DMS 273 (cell line): Measurements from ENCODE around the gene ADH7.
A peak's percentile ranks its signal among the peaks of the same experiment; 100 is the strongest.
"Not testable (repeated sequence)": the region's sequence is repeated elsewhere in the genome, so short reads cannot be mapped to it uniquely, and the experiment has no call there.

Experiments used
- DNase-seq: peaks from one replicate; lab custom pipeline; 2025; ENCODE audit not compliant: unreplicated experiment; lab: John Stamatoyannopoulos, UW

Gene ADH7

DNA sequence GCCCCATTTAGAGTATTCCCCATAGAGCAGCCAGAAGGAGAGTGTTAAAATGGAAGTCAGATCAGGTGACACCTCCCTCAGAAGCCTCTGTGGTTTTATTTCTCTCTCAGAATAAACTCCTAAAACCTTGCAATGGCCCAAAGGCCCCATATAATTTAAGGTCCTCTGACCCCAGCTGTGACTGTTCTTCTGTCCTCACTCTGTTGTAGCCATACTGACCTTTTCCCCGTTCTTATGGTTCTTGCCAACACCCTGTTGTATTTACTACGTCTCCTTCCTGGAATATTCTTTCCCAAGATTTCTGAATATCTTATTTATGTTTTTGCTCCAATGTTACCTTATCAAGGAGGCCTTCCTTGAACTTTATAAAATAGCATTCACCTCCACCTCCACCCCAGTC lies 18.0 kb downstream of the ADH7 start:
- DNase-seq, result no peak

DNA sequence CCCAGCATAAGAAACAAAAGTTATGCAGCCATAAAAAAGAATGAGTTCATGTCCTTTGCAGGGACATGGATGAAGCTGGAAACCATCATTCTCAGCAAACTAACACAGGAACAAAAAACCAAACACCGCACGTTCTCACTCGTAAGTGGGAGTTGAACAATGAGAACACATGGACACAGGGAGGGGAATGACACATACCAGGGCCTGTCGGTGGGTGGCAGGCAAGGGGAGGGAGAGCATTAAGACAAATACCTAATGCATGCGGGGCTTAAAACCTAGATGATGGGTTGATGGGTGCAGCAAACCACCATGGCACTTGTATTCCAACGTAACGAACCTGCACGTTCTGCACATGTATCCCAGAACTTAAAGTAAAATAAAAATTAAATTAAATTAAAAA lies 19.4 kb downstream of the ADH7 start:
- not testable (repeated sequence) for DNase-seq

DNA sequence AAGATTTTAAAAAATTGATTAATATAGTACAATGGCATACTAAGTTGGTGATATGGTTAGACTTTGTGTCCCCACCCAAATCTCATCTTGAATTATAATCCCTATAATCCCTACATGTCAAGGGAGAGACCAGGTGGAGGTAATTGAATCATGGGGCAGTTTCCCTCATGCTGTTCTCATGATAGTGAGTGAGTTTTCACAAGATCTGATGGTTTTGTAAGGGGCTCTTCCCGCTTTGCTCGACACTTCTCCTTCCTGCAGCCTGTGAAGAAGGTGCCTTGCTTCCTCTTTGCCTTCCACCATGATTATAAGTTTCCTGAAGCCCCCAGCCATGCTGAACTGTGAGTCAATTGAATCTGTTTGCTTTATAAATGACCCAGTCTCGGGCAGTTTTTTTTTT lies 20.2 kb downstream of the ADH7 start:
- not testable (repeated sequence) for DNase-seq

DNA sequence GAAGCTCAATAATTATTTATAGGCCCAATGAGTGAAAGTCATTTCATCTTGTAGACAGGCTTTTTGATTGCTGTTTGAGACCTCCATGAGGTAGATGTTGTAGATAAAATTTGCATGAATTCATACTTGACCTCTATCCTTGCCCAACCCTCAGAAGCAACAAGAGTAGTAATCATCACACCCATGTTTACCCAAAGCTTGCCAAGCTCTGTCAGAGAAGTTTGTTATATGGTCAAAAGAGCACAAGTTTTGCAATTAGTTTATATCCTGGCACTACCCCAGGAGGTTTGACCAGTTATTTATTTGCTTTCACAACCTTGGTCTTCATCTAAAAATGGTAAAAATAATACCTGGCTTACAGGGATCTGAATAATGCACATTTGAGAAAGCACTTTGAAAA lies 20.7 kb downstream of the ADH7 start:
- DNase-seq, result no peak

DNA sequence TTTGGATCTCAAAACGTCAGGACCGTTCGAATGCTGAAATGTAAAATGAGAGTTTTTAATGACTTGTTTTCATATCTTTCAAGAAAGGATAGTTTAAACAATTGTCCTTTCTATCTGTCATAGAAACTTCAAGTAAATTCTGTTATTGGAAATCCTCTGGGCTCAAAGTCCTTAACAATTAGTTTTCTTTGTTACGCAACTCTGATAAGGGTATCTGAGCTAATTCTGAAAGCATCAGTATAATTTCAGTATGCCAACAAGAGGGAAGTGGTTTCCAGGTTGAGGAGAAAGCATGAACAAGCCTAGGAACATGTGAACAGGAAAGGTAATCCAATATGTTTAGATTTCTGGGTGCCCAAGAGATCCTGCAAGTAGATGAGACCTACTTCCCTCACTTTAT lies 22.0 kb downstream of the ADH7 start:
- DNase-seq, result no peak

DNA sequence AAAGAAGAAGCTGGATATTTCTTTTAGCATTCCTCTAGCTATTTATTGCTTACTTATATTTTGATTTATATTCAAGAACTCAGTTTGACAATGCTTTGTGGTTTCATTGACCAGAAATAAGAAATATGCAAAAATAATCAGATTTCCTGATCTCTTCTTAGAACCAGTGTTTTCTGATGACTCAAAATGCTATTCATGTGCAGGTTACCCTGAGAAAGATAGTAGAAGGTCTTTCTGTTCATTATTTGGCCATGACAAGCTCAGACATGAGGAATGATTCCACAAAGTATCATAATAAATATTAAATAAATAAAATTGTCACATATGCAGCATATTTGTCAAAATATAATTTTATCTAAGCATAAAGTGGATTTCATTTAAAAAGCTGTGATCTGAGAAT lies 24.1 kb downstream of the ADH7 start:
- DNase-seq, result no peak

DNA sequence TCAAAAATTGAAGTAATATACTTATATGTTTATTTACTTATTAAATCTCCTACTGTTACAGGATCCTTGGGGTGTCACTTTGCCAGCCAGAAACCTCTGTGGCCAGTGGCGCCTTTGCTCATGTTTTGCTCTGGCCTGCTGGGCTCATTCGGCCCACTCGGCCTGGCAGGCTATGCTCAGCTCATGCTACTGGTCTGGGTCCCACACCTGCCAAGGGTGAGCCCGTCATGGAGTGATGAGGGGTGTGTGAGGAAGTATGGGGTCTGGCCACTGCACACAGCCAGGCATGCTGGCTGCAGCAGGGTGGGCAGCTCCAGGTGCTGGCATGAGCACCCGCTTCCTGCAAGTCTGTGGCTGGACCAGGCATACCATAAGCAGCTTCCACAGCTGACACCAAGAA lies 25.1 kb downstream of the ADH7 start:
- no peak for DNase-seq

DNA sequence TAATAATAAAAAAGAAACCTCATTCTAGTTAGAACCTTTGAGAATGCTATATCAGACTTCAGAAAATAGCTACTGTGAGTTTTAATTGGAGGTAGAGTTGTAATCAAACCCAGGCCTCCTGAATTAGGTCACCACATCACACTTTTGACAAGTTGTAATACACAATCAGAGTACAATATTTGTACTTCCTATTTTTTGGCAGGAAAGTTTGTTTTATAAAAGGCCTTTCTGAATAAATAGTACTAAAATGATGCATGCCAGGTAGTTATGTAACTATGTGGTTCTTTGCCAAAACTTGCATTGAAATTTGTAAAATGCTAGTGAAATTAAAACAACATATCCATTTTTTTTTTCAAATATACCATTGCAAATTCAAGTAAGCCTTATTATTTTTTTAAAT lies 26.8 kb downstream of the ADH7 start:
- DNase-seq, result no peak

DNA sequence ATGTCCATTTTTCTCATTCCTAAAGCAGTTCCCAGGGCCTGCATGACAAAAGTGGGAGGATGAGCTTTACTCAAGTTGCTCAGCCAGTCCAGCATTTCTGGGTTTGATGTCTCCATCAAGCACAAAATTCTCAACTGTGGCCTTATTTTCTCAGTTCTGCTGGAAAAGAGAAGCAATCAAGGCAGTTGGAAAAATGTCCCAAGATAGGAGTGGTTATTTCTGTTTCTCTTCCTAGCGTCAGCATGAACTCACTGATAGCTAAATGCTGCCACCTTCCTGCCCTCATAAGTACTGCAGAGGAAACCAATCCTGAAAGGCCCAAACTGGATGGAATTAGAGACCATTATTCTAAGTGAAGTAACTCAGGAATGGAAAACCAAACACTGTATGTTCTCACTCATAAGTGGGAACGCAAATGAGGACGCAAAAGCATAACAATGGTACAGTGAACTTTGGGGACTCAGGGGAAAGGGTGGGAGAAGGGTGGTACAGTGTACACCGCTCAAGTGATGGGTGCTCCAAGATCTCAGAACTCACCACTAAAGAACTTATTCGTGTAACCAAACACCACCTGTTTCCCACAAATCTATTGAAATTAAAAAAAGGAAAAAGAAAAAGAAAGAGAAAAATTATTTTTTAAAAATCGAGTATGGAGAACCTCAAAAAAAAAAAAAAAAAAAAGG lies 29.6 kb downstream of the ADH7 start:
- DNase-seq, result peak; percentile 76

DNA sequence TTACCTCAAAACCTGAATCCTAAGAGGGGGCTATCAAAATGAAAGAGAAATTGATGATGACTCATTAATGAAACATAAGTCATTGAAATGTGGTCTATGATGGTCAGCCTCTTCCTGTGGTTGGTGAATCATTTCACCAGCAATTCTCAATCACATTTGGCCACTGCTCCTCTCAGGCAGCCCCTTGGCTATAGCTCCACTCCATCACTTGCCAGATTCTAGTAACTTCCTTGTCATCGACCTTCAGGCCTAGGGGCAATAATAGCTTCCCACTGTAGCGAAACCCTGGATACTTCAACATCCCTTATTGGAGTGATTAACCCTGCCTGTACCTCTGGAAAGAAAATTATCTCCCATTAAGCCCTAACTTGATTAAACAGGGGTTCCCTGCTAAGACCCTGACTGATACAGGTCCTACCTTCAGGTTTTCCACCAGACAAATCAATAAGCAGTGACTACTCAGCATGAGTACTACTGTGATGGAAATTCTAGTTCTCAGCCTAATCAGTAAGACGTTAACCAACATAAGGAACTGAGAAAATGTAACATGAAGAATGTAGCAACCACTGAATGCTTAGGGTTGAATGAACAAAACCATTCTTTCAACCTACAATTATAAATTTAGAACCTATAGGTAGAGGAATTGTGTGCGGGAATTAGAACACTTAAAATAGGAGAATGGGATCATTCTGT lies 30.4 kb downstream of the ADH7 start:
- no peak for DNase-seq

DNA sequence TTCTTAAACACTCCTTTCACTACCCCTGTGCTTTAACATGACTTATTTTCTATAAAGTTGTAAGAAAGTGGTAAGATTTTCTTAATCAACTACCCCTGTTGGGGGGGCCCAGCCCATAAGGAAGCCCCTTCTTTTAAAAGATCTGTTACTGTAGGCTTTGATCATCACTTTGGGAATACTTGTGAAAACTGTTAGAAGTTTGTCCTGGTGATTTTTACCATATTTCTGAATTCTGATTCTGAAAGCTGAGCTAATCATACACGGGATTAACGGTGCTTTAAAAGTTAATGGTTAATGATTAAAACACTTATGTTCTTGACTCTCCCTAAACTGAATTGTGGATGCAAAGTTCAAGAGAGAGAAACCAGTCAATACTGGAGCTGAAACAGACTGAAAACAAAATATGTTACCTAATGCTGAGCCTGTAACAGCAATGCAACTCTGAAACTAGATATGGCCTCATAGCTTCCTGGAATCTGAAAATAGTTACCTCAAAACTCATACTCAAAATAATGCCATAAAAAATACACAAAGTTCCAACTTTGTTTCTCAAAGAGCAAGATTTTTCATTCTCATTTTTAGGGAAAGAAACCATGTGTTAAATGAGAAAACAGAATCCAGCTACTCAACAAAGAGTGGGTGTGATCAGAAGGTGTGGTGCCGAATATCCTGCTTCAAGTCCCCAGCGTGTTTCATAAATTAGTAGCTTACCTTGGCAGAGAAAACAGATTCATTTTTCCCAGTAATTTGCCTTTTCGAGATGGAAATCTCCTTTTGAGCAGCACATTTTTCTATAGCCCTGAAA lies 31.6 kb downstream of the ADH7 start:
- no peak for DNase-seq

DNA sequence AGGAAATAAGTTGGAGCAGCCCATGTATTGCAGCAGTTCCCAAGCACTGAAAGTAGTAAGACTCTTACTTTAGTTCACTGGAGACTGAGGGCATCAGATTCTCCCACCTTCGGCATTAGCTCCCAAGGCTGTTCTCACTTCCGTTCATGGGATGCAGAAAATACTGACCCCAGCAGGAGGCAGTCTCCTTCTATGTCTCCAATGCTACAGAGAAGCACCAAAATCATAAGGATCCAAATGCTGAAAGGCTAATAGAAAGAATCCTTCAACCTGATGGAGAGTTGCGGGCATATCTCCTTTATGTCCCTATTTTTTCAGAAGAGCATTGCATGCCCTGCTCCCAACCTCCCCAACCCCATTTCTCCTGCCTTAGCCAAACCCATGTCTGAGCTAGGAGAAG lies 32.4 kb downstream of the ADH7 start:
- peak; percentile 4 for DNase-seq

DNA sequence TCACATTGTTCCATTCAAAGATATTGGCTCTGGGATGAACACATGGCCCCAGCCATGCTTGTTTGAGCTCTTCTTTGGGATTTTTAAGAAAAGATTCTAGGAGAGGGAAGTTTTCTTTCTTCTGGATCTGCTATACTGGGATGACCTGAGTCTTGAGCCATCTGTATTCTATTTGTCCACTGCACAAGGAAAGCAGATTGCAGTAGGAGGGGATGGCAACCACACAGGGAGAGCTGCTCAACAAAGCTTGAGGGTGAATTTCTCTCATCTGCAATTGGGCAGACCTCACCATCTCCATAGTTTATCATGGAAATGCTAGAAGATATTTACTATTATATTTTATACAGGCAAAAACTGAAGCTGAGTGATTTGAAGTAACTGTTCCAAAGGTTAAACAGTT lies 34.3 kb downstream of the ADH7 start:
- no peak for DNase-seq

DNA sequence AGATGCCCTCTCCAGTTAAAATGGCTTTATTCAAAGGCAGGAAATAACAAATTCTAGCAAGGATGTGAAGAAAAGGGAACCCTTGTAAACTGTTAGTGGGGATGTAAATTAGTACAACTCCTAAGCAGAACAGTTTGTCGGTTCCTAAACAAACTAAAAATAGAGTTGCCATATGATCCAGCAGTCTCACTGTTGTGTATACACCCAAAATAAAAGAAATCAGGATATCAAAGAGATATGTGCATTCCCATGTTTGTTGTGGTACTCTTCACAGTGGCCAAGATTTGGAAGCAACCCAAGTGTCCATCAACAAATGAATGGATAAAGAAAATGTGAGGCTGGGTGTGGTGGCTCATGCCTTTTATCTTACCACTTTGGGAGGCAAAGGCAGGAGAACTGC lies 36.1 kb downstream of the ADH7 start:
- DNase-seq, result no peak

DNA sequence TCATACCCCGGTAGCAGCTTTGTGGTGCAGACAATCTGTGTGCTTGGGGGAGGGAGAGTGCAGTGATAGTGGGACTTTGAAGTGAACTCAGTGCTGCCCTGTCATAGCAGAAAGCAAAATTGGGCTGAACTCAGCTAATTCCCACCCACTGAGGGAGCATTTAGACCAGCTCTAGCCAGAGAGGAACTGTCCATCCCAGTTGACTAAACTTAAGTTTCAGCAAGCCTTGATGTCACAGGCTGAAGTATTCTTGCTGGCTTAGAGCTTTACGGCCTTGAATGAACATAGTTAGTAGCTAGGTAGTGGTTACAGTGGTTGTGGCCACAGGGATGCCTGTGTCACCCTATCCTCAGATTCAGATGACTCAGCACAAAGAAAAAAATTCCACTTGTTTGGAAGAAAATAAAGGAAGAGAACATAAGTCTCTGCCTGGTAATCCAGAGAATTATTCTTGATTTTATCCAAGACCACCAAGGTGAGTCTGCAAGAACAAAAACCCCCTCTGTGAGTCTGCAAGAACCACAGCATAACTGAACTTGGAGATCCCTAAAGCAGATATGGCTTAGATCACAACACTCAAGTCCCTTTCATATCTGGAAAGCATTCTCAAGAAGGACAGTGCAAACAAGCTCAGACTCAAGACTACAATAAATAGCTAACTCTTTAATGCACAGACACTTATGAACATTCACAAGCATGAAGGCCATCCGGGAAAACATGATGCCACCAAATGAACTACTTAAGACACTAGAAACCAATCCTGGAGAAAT lies 39.4 kb downstream of the ADH7 start:
- no peak for DNase-seq

DNA sequence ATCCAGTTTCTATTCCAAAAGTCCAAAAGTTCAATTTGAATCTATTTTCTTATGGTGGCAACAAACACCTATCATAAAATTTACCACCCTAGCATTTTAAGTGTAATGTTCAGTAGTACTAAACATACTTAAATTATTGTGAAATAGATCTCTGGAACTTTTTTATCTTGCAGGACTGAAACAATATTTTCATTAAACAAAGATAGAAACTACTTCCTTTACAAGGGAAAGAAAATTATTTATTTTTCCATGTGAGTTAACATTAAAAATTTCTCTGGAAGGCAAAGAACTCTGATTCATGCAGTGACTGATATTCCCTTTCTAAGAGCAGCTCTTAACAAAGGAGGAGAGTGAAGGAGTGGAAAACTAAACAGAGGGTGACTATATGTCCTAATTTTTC lies 40.2 kb downstream of the ADH7 start:
- no peak for DNase-seq

DNA sequence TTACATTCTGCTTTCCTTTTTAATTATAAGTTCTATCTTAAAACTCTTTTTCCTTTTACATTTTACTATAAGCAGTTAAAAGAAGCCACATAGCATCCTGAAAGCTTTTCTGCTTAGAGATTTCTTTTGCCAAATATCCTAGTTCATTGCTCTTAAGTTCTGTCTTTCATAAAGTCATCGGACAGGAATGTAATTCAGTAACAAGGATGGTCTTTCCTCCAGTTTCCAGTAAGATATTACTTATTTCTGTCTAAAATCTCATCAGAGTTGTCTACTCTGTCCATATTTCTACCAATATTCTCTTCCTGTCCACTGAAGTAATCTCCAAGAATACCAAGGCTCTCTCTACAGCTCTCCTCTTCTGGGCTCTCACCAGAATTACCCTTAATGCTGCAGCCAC lies 45.1 kb downstream of the ADH7 start:
- no peak for DNase-seq

DNA sequence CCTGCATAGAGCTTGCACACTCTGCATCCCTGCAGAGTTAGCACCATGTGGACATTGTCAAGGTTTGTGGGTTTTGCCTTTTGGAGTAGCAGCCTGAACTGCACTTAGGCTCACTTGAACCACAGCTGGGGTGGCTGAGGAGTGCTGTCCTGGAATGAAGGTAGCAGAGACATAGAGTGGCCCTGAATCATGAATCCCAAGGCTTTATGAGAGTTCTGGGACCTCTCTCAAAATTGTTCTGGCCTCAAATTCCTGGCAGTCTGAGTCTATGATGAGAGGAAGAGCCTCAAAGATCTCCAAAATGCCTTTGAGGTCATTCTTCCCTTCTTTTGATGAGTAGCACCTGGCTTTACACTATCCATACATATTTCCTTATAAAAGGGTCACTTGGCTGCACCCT lies 45.5 kb downstream of the ADH7 start:
- DNase-seq, result no peak

DNA sequence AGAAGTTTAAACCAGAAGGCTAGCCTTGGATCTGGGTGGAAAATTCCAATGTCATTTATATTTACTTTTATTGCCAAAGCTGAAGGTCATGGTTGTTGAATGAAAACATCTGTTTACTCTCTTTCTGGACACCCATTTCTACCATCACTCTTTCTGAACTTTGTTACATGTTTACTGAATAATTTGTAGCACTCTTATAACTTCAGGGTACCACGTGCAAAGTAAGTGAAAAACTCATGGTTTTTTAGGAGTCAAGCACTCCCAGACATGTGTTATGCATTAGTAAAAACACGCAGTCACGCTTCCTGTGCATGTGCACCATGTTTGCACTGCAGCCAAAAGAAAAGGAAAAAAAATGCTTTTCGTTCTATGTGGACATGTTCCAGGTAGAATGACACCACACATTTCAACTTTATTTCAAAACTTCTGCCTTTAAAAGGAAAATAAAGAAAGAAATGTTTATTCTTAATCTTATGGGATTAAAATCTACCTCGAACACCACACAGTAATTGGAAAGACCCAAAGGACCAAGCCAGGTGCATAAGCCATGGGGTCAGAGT lies 51.2 kb downstream of the ADH7 start:
- no peak for DNase-seq

DNA sequence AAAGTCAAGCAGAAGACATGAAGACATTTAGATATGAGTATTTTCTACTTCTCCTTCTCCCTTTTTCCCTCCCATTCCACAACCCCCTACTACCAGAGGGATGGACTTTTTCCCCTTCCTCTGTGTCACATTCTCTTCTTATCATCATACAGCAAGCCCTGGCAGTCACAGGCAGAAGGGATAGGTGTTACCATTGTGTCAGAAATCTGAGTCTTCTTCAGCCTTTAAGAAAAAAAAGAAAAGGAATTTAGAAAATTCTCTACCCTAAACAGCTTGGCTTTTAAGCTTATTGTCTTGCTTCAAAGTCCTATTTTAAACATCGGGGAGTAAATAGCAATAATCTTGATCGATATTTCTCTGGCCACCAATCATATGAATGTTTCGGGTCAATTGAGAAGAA lies 51.7 kb downstream of the ADH7 start:
- DNase-seq, result no peak

DNA sequence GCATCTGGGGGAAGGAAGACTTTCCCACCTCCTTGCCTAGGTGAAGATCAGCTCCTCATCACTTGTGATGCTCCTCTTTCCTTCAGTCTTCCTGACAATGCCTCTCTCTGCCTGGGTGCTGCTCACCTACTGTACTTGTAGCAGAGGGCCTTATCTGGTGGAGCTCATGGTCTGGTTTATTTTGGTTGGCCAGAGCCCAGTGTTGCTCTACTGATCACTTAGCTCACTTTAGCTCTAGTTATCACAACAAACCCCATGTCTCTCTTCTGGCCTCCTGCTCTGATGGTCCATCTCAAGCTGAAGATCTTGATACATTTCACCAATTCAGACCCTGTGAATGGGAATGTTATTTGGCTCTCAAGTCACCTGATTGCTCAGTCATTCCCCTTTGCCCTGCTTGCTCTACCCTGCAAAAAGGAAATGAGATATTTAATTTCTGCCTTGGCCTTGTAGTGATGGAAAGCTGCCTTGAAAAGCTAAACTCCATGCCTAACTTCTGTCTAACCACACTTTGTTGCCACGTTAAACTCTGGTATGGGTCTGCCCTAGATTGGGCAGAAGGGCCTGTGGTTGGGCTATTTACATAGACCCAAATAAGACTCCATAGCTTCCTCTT lies 52.3 kb downstream of the ADH7 start:
- no peak for DNase-seq
